Occipital lobe (tissue), 2 donors: ENCODE data around the gene SH2D1A. TPM values are rescaled to one million over a fixed set of nuclear protein-coding genes. Genes with fewer than 3 reads are reported as not detected.
"Not testable (repeated sequence)": the region's sequence is repeated elsewhere in the genome, so short reads cannot be mapped to it uniquely, and the experiment has no call there.

ENCODE experiments used
- DNase-seq: peaks from one replicate; lab custom pipeline; 2025; lab: John Stamatoyannopoulos, UW
- total RNA-seq: library from RNA; depleted of rRNA; stranded (reverse); fragments of >200 nt; gene quantifications from one replicate; pipeline ENCODE4 v1.2.3, GENCODE V29; 2014

SH2D1A gene
- total RNA-seq, result not detected

- DNase-seq, result no peak
These were observed at the start of gene SH2D1A for GRCh38 chrX:124346117-124346876. Gene SH2D1A (plus strand): TSS chrX:124346563. CDS start chrX:124346643, 80 bp downstream.

- DNase-seq, result not testable (repeated sequence)
These were observed 47.0 kb upstream of the SH2D1A start for GRCh38 chrX:124299323-124299722.

GRCh38 chrX:124300405-124300804 lies 46.0 kb upstream of the SH2D1A start:
- no peak for DNase-seq

- no peak for DNase-seq
These were observed 39.0 kb upstream of the SH2D1A start for GRCh38 chrX:124307253-124307907.

GRCh38 chrX:124325732-124326131 lies 20.6 kb upstream of the SH2D1A start:
- no peak for DNase-seq

- no peak for DNase-seq
These were observed 17.6 kb upstream of the SH2D1A start for GRCh38 chrX:124328765-124329164.

GRCh38 chrX:124332481-124333424 lies 13.6 kb upstream of the SH2D1A start, which contains the start of gene TEX13D:
Gene TEX13D (plus strand): TSS chrX:124332660. CDS start chrX:124332918, 258 bp downstream.
- DNase-seq, result no peak

- no peak for DNase-seq
These were observed 12.5 kb upstream of the SH2D1A start for GRCh38 chrX:124333862-124334261.

GRCh38 chrX:124334555-124334954 lies 11.8 kb upstream of the SH2D1A start:
- not testable (repeated sequence) for DNase-seq

- DNase-seq, result no peak
These were observed 10.8 kb upstream of the SH2D1A start for GRCh38 chrX:124335598-124335997.

- no peak for DNase-seq
These were observed 8.4 kb upstream of the SH2D1A start for GRCh38 chrX:124337916-124338315.

- DNase-seq, result no peak
These were observed 7.4 kb upstream of the SH2D1A start for GRCh38 chrX:124338733-124339514.

- no peak for DNase-seq
These were observed 4.8 kb upstream of the SH2D1A start for GRCh38 chrX:124341396-124342132.

- DNase-seq, result no peak
These were observed 4.0 kb upstream of the SH2D1A start for GRCh38 chrX:124342174-124342867.

- no peak for DNase-seq
These were observed 3.3 kb upstream of the SH2D1A start for GRCh38 chrX:124343016-124343415.

GRCh38 chrX:124344246-124344645 lies 2.1 kb upstream of the SH2D1A start:
- DNase-seq, result no peak

- DNase-seq, result no peak
These were observed 496 bp downstream of the SH2D1A start for GRCh38 chrX:124346877-124347241.

GRCh38 chrX:124347242-124347641 lies 879 bp downstream of the SH2D1A start:
- no peak for DNase-seq

- no peak for DNase-seq
These were observed 1.8 kb downstream of the SH2D1A start for GRCh38 chrX:124348182-124348581.
